GM06990 (cell line): ENCODE data around the gene CPT1C.

ENCODE experiments used
- DNase-seq: peaks from one replicate; pipeline ENCODE4 v3.0.0-alpha.2; 2011; ENCODE audit not compliant: insufficient read length; ENCODE audit errors: extremely low read depth
- H3K27me3 ChIP-seq: replicated peaks from 2 replicates; pipeline ENCODE4 v1.6.0; 2011; ENCODE audit warnings: low read length; ENCODE audit not compliant: control insufficient read depth, insufficient read depth
- H3K36me3 ChIP-seq: 2 replicates; pipeline ENCODE4 v1.5.1; 2011; ENCODE audit warnings: low read length; ENCODE audit not compliant: control insufficient read depth, insufficient read depth
- H3K4me3 ChIP-seq: replicated peaks from 2 replicates; pipeline ENCODE4 v1.5.1; 2011; ENCODE audit warnings: low read depth, mild to moderate bottlenecking, control low read depth, low read length
- CTCF ChIP-seq: IDR thresholded peaks from 2 replicates; pipeline ENCODE4 v1.5.1; 2011; ENCODE audit warnings: low read length, control low read depth, mild to moderate bottlenecking, inconsistent platforms; ENCODE audit not compliant: insufficient read depth, poor library complexity, severe bottlenecking

The CPT1C gene

DNA sequence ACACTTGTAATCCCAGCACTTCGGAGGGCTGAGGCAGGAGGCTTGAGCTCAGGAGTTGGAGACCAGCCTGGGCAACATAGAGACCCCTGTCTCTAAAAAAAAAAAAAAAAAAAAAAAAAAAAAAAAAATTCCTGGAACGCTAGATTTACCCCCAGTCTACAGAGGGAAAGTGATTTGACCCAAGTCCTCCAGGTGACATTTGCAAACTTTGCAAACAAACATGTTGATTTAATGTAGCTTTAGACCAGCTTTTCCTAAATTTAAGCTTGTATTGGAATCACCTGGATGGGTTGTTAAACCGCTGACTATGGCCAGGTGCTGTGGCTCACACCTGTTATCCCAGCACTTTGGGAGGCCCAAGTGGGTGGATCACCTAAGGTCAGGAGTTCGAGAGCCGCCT is 8.4 kb downstream of the CPT1C start:
- no peak for DNase-seq
- H3K4me3 ChIP-seq = no peak overlapping the region
- no peak for TF ChIP-seq CTCF
- H3K27me3 ChIP-seq = no peaks in the 10 kb centered on the region
- H3K36me3 ChIP-seq = no peaks in the 10 kb centered on the region

DNA sequence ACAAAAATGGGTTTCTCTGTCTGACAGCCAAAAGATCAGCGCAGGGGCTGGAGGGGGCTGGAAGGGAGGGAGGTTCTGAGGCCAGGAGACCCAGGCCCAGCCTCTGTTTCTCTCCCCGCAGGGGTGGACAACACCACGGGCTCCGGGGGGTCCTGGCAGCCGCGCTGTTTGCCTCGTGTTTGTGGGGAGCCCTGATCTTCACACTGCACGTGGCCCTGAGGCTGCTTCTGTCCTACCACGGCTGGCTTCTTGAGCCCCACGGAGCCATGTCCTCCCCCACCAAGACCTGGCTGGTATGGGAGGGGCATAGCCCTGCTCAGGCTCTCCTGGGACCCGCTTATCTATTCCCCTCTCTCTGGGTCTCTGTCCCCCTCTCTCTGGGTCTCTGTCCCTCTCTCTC is 9.6 kb downstream of the CPT1C start:
- H3K27me3 ChIP-seq = no peaks in the 10 kb centered on the region
- no peak for TF ChIP-seq CTCF
- no peaks in the 10 kb centered on the region for H3K36me3 ChIP-seq
- DNase-seq = no peak
- no peak overlapping the region for H3K4me3 ChIP-seq

- no peaks in the 10 kb centered on the region for H3K36me3 ChIP-seq
- TF ChIP-seq CTCF = no peak
- no peaks in the 10 kb centered on the region for H3K27me3 ChIP-seq
- no peak overlapping the region for H3K4me3 ChIP-seq
- DNase-seq = no peak
Observed at GRCh38 chr19:49701271-49701786, 10.4 kb downstream of the CPT1C start.

- Histone ChIP-seq H3K4me3 (no peak overlapping the region), H3K27me3 (no peaks in the 10 kb centered on the region), H3K36me3 (no peaks in the 10 kb centered on the region)
- DNase-seq = no peak
- no peak for TF ChIP-seq CTCF
Observed at GRCh38 chr19:49704888-49705642, 14.1 kb downstream of the CPT1C start.

DNA sequence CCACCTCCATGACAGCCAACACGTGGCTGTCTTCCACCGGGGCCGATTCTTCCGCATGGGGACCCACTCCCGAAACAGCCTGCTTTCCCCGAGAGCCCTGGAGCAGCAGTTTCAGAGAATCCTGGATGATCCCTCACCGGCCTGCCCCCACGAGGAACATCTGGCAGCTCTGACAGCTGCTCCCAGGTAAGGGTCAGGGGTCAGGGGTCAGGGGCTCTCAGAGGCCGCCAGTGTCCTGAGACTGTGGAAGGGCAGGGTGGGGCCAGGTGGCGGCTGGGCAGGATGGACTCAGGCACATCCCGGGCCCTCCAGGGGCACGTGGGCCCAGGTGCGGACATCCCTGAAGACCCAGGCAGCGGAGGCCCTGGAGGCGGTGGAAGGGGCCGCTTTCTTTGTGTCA is 15.0 kb downstream of the CPT1C start:
- H3K4me3 ChIP-seq = no peak overlapping the region
- H3K27me3 ChIP-seq = no peaks in the 10 kb centered on the region
- no peak for TF ChIP-seq CTCF
- no peaks in the 10 kb centered on the region for H3K36me3 ChIP-seq
- no peak for DNase-seq

GRCh38 chr19:49710372-49710951 is 19.5 kb downstream of the CPT1C start:
- Histone ChIP-seq H3K27me3 (no peaks in the 10 kb centered on the region), H3K36me3 (no peaks in the 10 kb centered on the region), H3K4me3 (no peak overlapping the region)
- no peak for TF ChIP-seq CTCF
- no peak for DNase-seq
